ENCODE measurements around the gene SYNE1. TPM values are rescaled to one million over a fixed set of nuclear protein-coding genes. Genes with fewer than 3 reads are reported as not detected.

SYNE1 gene
- total RNA-seq, 2 experiments from 2014 or later: 74.6 to 140 TPM

DNA sequence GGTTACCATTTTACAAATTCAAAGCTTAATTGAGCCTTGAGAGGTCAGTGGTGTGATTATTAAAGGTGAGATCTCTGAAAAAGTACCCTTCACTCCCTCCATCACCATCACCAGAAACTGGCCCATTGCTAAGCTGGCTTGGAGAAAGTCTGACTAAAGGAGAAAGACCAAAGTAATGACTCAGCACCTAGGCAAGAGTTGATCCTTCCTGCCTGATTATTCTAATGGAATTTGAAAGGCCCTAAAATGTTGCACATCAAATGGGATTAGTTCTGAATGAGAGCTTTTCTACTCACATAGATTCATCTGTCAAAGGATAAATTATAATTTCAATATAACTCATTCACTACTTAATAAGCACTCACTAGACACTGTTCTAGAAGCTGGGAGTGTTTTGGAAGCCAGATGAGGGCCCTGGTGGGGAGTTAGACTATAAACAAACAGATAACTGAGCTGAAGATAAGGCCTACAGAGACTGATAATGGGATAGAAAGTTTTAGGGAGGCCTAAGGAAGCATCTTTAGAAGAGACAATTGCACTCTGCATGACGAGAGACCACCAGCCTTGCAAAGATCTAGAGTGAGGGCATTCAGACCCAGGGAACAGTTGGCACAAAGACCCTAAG, 366.7 kb downstream of the SYNE1 start:
- H3K36me3 ChIP-seq (ENCODE audit: insufficient read depth, low read length): peaks cover 68% of the 10 kb centered on the region
- TF ChIP-seq CTCF (conservative IDR thresholded peaks at IDR 0.05; ENCODE audit: low read length) (no peak), EZH2phosphoT487 (IDR thresholded peaks at IDR 0.05; ENCODE audit: borderline replicate concordance, low read depth, low read length) (no peak)
- POLR2A ChIA-PET: interaction anchor here (1.0 to 1.2 kb wide), 2 partner anchors 28 to 405 kb away, joined by 3 to 4 read pairs; no protein-coding TSS in a partner anchor
- no peaks in the 10 kb centered on the region for H3K79me2 ChIP-seq (ENCODE audit: insufficient read depth, low read depth, low read length)
- no peak overlapping the region for H3K4me3 ChIP-seq (ENCODE audit: low read depth, low read length, poor library complexity, severe bottlenecking)
- no peaks in the 10 kb centered on the region for H3K9me3 ChIP-seq (ENCODE audit: low read length)
- CTCF ChIA-PET (ENCODE audit: unreplicated experiment): interaction anchor here (0.6 to 0.9 kb wide), 3 partner anchors 31 to 73 kb away, joined by 3 read pairs; no protein-coding TSS in a partner anchor
- no peaks in the 10 kb centered on the region for H4K20me1 ChIP-seq (ENCODE audit: insufficient read depth, low read length)
- H2AFZ ChIP-seq (ENCODE audit: low read length): no peak overlapping the region
- DNase-seq (ENCODE audit: low spot score): no peak
- no peak overlapping the region for H3K4me2 ChIP-seq (ENCODE audit: low read length)
- intact Hi-C loops (cut with micrococcal nuclease; ENCODE audit: unreplicated experiment): no loop called here
- no peak overlapping the region for H3K27ac ChIP-seq (ENCODE audit: low read depth, low read length, poor library complexity, severe bottlenecking)
- H3K9me2 ChIP-seq (ENCODE audit: insufficient read depth, low read length): no peaks in the 10 kb centered on the region
- H3K4me1 ChIP-seq (ENCODE audit: insufficient read depth, low read length, poor library complexity, severe bottlenecking): no peaks in the 10 kb centered on the region
- no TSS peak for BruUV-seq (replicated peaks)

- no TSS peak for BruUV-seq (replicated peaks)
- DNase-seq (ENCODE audit: low spot score): no peak
- intact Hi-C loops (cut with micrococcal nuclease; ENCODE audit: unreplicated experiment): loop anchor here (5.0 kb wide), 3 partner anchors 68 to 592 kb away; no protein-coding TSS in a partner anchor
- TF ChIP-seq EZH2phosphoT487 (IDR thresholded peaks at IDR 0.05; ENCODE audit: borderline replicate concordance, low read depth, low read length) (no peak), CTCF (conservative IDR thresholded peaks at IDR 0.05; ENCODE audit: low read length) (no peak)
- no peaks in the 10 kb centered on the region for H3K4me1 ChIP-seq (ENCODE audit: insufficient read depth, low read length, poor library complexity, severe bottlenecking)
- no peaks in the 10 kb centered on the region for H3K79me2 ChIP-seq (ENCODE audit: insufficient read depth, low read depth, low read length)
- ChIA-PET POLR2A (interaction anchor here (0.6 kb wide), 1 partner anchor 120 kb away, joined by 3 read pairs; no protein-coding TSS in a partner anchor), CTCF (ENCODE audit: unreplicated experiment) (no interaction called here)
- no peak overlapping the region for H2AFZ ChIP-seq (ENCODE audit: low read length)
- 0 out of 2 replicates have a peak, but pooled peaks cover 6% of the 10 kb centered on the region for H3K9me3 ChIP-seq (ENCODE audit: low read length)
- peaks cover 69% of the 10 kb centered on the region for H3K36me3 ChIP-seq (ENCODE audit: insufficient read depth, low read length)
- H3K4me3 ChIP-seq (ENCODE audit: low read depth, low read length, poor library complexity, severe bottlenecking): no peak overlapping the region
- no peaks in the 10 kb centered on the region for H4K20me1 ChIP-seq (ENCODE audit: insufficient read depth, low read length)
- no peak overlapping the region for H3K27ac ChIP-seq (ENCODE audit: low read depth, low read length, poor library complexity, severe bottlenecking)
- H3K4me2 ChIP-seq (ENCODE audit: low read length): no peak overlapping the region
- no peaks in the 10 kb centered on the region for H3K9me2 ChIP-seq (ENCODE audit: insufficient read depth, low read length)
Measured at GRCh38 chr6:152268846-152269442, 368.2 kb downstream of the SYNE1 start.

Measured in OCI-LY7 (cell line).